ENCODE results near the gene THRSP.

- TF ChIP-seq CTCF (IDR thresholded peaks at IDR 0.05; ENCODE audit: control extremely low read depth in 1 of 3, insufficient read depth in 1 of 3, low read depth in 1 of 3, low read length in 3 of 3) (no peak), GTF2F1 (IDR thresholded peaks at IDR 0.05; ENCODE audit: borderline replicate concordance, low read depth, low read length) (no peak), BCL11A (IDR thresholded peaks at IDR 0.05; ENCODE audit: low read depth in 2 of 2, low read length in 2 of 2) (no peak), EP300 (IDR thresholded peaks at IDR 0.05; ENCODE audit: borderline replicate concordance in 1 of 2, low read depth in 2 of 2, low read length in 2 of 2) (no peak), SRF (IDR thresholded peaks at IDR 0.05; ENCODE audit: low read depth, low read length) (no peak), YY1 (IDR thresholded peaks at IDR 0.05; ENCODE audit: low read depth, low read length) (no peak), TAF1 (IDR thresholded peaks at IDR 0.05; ENCODE audit: low read depth, low read length) (no peak), MAFK (IDR thresholded peaks at IDR 0.05; ENCODE audit: low read depth, low read length) (no peak), CREB1 (IDR thresholded peaks at IDR 0.05) (no peak), POLR2A (IDR thresholded peaks at IDR 0.05; ENCODE audit: control extremely low read depth in 1 of 2, low read depth in 2 of 2, low read length in 2 of 2) (no peak), EZH2 (IDR thresholded peaks at IDR 0.05; ENCODE audit: low read depth, low read length, severe bottlenecking) (no peak), CHD2 (IDR thresholded peaks at IDR 0.05; ENCODE audit: low read length) (no peak), TEAD4 (IDR thresholded peaks at IDR 0.05; ENCODE audit: low read depth, low read length) (no peak), BRCA1 (IDR thresholded peaks at IDR 0.05; ENCODE audit: low read depth, low read length) (no peak)
Measured at GRCh38 chr11:78060533-78060932, 3.1 kb upstream of the THRSP start.
